Neutrophil (primary cell): Measurements from ENCODE around the gene BAK1.

ENCODE experiments used
- H3K27ac ChIP-seq: fragments of 200-600 bp; sonication (generic); 2 replicates; pipeline ENCODE4 v1.5.1; 2016; ENCODE audit warnings: mild to moderate bottlenecking, moderate library complexity
- H3K27me3 ChIP-seq: fragments of 200-600 bp; sonication (generic); 2 replicates; pipeline ENCODE4 v1.6.0; 2016; ENCODE audit warnings: mild to moderate bottlenecking
- H3K36me3 ChIP-seq: fragments of 200-600 bp; sonication (generic); 2 replicates; pipeline ENCODE4 v1.5.1; 2017
- H3K4me1 ChIP-seq, 2 experiments: fragments of 200-600 bp in 1 of 2; sonication (generic) in 1 of 2; 1 replicate in 1 of 2; 2 replicates in 1 of 2; pipeline versions ENCODE4 v1.5.1 to v1.6.1; 2013 to 2016; ENCODE audit warnings: low read depth in 1 of 2, low read length in 1 of 2, mild to moderate bottlenecking in 1 of 2, moderate library complexity in 1 of 2; ENCODE audit not compliant: control insufficient read depth in 1 of 2, insufficient read depth in 1 of 2
- H3K4me3 ChIP-seq, 2 experiments: fragments of 200-600 bp in 1 of 2; sonication (generic) in 1 of 2; 1 replicate in 1 of 2; 2 replicates in 1 of 2; pipeline ENCODE4 v1.5.1; 2013 to 2016; ENCODE audit warnings: low read depth in 1 of 2, low read length in 1 of 2, mild to moderate bottlenecking in 1 of 2, moderate library complexity in 1 of 2
- H3K9me3 ChIP-seq: fragments of 200-600 bp; sonication (generic); 2 replicates; pipeline ENCODE4 v1.5.1; 2016
- TF ChIP-seq, protein P1 (sequence below): fragments of 200-600 bp; sonication (generic); IDR thresholded peaks from 2 replicates; pipeline ENCODE4 v1.5.1; 2016; ENCODE audit warnings: antibody characterized with exemption

Gene BAK1

DNA sequence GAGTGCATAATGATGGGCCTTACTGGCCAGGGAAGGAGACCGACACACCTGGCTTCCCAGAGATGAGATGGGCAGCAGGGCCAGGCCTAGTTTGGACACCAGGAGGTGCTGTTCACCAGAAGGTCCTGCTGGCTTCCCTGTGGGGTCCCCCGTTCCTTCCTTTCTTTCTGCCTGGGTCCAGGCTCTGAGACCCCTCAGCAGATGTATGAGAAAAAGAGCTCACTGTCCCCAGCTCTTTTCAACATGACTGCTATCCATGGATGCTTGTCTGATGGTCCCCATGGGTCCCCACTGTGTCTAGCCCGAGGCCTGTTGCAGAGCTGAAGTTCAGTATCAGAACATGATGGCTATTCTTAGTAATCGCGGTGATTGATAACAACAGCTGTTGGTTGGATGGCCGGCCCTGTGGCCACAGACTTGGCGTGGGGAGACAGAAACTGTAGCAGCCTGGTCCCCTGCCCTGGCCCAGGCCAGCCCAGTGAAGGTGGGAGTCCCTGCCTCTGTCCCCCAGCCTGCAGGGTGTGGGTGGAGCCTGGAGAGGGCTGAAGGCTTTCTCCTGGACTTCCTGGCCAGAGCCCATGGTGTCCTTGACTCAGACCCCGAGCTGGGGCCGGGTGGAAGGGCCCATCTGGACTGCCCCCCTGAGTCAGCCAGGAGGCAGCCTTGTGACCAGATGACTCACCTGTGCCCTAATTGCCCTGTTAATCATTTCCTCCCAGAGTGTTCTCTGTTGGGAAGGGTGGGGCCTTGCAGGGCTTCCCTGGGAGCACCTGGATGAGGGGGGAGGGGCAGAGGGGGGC lies 9.9 kb upstream of the BAK1 start:
- H3K4me1 ChIP-seq: peaks cover 6 to 7% of the 10 kb centered on the region in 2 experiments
- no peak overlapping the region for H3K4me3 ChIP-seq
- no peak overlapping the region for H3K27ac ChIP-seq
- peaks cover 36% of the 10 kb centered on the region for H3K27me3 ChIP-seq
- no peaks in the 10 kb centered on the region for H3K9me3 ChIP-seq
- TF ChIP-seq, protein P1, sequence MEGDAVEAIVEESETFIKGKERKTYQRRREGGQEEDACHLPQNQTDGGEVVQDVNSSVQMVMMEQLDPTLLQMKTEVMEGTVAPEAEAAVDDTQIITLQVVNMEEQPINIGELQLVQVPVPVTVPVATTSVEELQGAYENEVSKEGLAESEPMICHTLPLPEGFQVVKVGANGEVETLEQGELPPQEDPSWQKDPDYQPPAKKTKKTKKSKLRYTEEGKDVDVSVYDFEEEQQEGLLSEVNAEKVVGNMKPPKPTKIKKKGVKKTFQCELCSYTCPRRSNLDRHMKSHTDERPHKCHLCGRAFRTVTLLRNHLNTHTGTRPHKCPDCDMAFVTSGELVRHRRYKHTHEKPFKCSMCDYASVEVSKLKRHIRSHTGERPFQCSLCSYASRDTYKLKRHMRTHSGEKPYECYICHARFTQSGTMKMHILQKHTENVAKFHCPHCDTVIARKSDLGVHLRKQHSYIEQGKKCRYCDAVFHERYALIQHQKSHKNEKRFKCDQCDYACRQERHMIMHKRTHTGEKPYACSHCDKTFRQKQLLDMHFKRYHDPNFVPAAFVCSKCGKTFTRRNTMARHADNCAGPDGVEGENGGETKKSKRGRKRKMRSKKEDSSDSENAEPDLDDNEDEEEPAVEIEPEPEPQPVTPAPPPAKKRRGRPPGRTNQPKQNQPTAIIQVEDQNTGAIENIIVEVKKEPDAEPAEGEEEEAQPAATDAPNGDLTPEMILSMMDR: no peak
- H3K36me3 ChIP-seq: no peaks in the 10 kb centered on the region

DNA sequence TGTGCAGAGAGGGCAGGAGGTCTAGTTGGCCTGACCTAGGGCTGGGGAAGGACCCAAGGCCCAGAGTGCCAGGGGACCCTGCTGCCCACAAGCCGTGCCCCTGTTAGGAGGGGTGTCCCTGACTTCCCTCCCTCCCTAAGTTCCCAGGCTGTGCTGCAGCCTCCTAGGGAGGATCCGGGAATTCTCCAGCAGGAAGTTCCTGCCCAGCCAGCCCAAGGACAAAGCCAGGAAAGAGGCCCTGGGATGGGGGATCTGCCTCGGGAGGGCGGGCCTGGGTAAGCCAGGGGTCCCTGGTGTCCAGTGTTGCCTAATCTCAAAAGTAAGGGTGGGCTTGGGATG lies 9.3 kb upstream of the BAK1 start:
- H3K27ac ChIP-seq: no peak overlapping the region
- peaks cover 30% of the 10 kb centered on the region for H3K27me3 ChIP-seq
- TF ChIP-seq, protein P1: no peak
- H3K4me1 ChIP-seq: peaks cover 6 to 7% of the 10 kb centered on the region in 2 experiments
- no peaks in the 10 kb centered on the region for H3K36me3 ChIP-seq
- H3K9me3 ChIP-seq: no peaks in the 10 kb centered on the region
- no peak overlapping the region for H3K4me3 ChIP-seq

DNA sequence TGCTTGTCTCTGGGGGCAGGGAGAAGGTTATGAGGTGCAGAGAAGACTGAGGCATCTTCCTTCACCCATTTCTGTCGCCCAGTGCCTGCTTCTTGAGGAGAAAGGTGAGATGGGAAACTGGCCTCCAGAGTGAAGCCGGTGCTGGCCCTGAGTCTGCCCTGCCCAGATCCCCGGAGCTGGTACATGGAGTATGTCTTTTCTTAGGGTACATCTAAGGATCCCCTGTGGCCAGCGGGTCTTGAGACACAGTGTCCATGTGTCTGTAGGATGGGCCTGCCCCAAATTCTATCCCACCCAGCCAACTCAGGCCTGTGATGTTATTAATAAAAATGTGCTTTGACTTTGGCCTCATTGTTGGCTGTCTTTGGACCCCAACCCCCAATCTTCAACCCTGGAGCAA lies 8.8 kb upstream of the BAK1 start:
- Histone ChIP-seq H3K27ac (no peak overlapping the region), H3K36me3 (no peaks in the 10 kb centered on the region), H3K4me3 (no peak overlapping the region), H3K4me1 (peaks cover 6 to 7% of the 10 kb centered on the region in 2 experiments), H3K9me3 (no peaks in the 10 kb centered on the region), H3K27me3 (peaks cover 28% of the 10 kb centered on the region)
- TF ChIP-seq, protein P1: no peak

DNA sequence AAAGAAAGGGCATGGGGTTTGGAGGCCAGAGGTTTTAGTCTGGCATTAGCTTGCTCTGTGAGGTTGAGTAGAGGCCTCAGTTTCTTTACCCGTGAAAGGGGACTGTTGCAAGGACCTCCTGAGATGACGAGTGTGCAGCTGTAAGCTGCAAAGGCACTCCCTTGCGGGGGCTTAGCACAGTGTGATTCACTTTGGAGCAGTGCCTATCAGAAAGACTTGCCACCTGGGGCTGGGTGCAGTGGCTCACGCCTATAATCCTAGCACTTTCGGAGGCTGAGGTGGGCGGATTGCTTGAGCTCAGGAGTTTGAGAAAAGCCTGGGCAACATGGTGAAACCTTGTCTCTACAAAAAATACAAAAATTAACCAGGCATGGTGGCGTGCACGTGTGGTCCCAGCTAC lies 7.5 kb upstream of the BAK1 start:
- Histone ChIP-seq H3K27ac (no peak overlapping the region), H3K4me1 (peaks cover 6 to 7% of the 10 kb centered on the region in 2 experiments), H3K27me3 (peaks cover 14% of the 10 kb centered on the region), H3K9me3 (no peaks in the 10 kb centered on the region), H3K36me3 (no peaks in the 10 kb centered on the region), H3K4me3 (no peak overlapping the region)
- TF ChIP-seq, protein P1: no peak

DNA sequence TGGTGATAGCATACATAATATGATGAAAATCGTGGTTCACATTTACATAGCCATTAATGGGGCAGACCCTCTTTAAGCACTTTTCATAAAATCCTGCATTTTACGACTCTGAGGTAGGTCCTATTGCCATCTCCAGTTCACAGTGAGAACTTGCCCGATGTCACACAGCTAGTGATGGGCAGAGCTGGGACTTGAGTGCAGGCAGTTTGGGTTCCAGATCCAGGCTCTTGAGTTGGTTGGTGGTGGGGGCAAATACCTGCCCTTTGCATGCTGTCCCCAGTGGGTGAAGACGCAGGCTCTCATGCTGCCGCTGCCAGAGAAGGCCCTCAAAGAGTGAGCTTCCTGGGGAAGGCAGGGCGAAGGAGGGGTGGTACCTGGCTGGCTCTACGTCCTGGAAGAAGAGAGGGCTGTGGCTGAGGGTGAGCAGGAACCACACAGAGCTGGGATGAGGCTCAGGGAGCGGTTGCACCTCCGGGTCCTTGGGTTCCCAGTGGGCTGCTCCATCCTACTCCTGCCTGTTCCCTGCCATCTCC lies 6.1 kb upstream of the BAK1 start:
- no peak overlapping the region for H3K27ac ChIP-seq
- no peak overlapping the region for H3K4me3 ChIP-seq

More for the DNA sequence above, 6.1 kb upstream of the BAK1 start:
- Histone ChIP-seq H3K4me1 (peaks cover 6 to 7% of the 10 kb centered on the region in 2 experiments), H3K27me3 (peaks cover under 1% of the 10 kb centered on the region), H3K9me3 (no peaks in the 10 kb centered on the region), H3K36me3 (no peaks in the 10 kb centered on the region)
- TF ChIP-seq, protein P1: no peak
